RWPE2 (cell line): Measurements from ENCODE around the gene P3H3.
A peak's percentile ranks its signal among the peaks of the same experiment; 100 is the strongest.

Experiments
- ATAC-seq: fragments of 200-7000 bp; cut with Tn5 transposase; 3 replicates; pipeline ENCODE4 v1.9.1; 2021; ENCODE audit warnings: low read depth
- DNase-seq: peaks from one replicate; pipeline ENCODE4 v3.0.0-alpha.2; 2020; ENCODE audit warnings: low spot score
- H3K27ac ChIP-seq: fragments of 450-650 bp; 2 replicates; pipeline ENCODE4 v1.5.1; 2017; ENCODE audit warnings: mild to moderate bottlenecking; ENCODE audit not compliant: poor library complexity, severe bottlenecking
- H3K27me3 ChIP-seq: fragments of 250-450 bp; sonication (Bioruptor Pico); 2 replicates; pipeline ENCODE4 v1.5.1; 2021; ENCODE audit warnings: mild to moderate bottlenecking, moderate library complexity; ENCODE audit not compliant: insufficient read depth, poor library complexity, severe bottlenecking
- H3K36me3 ChIP-seq: fragments of 250-450 bp; sonication (Bioruptor Pico); 2 replicates; pipeline ENCODE4 v1.5.1; 2020; ENCODE audit warnings: low read depth, mild to moderate bottlenecking, moderate library complexity
- H3K4me1 ChIP-seq: fragments of 250-450 bp; sonication (Bioruptor Pico); 2 replicates; pipeline ENCODE4 v1.5.1; 2021; ENCODE audit warnings: mild to moderate bottlenecking, moderate library complexity; ENCODE audit not compliant: insufficient read depth, poor library complexity, severe bottlenecking
- H3K4me3 ChIP-seq: fragments of 250-450 bp; sonication (Bioruptor Pico); 2 replicates; pipeline ENCODE4 v1.5.1; 2021; ENCODE audit warnings: mild to moderate bottlenecking, moderate library complexity; ENCODE audit not compliant: severe bottlenecking
- H3K9me3 ChIP-seq: fragments of 250-450 bp; sonication (Bioruptor Pico); 2 replicates; pipeline ENCODE4 v1.5.1; 2021; ENCODE audit warnings: mild to moderate bottlenecking, moderate library complexity; ENCODE audit not compliant: severe bottlenecking
- TF ChIP-seq, protein P1 (sequence below): fragments of 450-650 bp; IDR thresholded peaks from one replicate; pipeline ENCODE4 v1.5.1; 2017; ENCODE audit warnings: mild to moderate bottlenecking, moderate library complexity; ENCODE audit not compliant: poor library complexity, severe bottlenecking

P3H3 gene

DNA sequence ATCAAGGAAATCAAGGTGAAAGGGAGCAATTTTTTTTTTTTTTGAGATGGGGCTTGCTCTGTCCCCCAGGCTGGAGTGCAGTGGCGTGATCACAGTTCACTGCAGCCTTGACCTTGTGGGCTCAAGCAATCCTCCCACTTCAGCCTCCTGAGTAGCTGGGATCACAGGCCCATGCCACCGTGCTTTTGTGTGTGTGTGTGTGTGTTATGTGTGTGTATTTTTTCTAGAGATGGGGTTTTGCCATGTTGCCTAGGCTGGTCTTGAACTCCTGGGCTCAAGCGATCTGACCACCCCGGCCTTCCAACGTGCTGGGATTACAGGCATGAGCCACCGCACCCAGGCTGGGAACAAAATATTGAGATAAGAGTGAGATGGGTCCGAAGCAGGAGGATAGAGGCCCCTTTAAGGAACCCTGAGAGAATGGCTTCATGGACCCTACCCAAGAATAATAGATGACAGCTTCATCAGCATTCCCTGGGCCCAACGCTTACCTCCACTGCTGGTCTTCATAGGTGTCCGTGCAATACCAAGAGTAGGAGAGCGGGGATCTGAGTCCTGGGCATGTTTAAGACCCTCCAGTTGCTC, 21.9 kb downstream of the P3H3 start:
- Histone ChIP-seq H3K27ac (peak overlapping the region; percentile 63), H3K9me3 (no peaks in the 10 kb centered on the region), H3K4me1 (no peaks in the 10 kb centered on the region), H3K27me3 (no peaks in the 10 kb centered on the region), H3K4me3 (peak overlapping the region; percentile 78), H3K36me3 (peaks cover 31% of the 10 kb centered on the region)
- TF ChIP-seq, protein P1, sequence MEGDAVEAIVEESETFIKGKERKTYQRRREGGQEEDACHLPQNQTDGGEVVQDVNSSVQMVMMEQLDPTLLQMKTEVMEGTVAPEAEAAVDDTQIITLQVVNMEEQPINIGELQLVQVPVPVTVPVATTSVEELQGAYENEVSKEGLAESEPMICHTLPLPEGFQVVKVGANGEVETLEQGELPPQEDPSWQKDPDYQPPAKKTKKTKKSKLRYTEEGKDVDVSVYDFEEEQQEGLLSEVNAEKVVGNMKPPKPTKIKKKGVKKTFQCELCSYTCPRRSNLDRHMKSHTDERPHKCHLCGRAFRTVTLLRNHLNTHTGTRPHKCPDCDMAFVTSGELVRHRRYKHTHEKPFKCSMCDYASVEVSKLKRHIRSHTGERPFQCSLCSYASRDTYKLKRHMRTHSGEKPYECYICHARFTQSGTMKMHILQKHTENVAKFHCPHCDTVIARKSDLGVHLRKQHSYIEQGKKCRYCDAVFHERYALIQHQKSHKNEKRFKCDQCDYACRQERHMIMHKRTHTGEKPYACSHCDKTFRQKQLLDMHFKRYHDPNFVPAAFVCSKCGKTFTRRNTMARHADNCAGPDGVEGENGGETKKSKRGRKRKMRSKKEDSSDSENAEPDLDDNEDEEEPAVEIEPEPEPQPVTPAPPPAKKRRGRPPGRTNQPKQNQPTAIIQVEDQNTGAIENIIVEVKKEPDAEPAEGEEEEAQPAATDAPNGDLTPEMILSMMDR: no peak
- DNase-seq (no peak), ATAC-seq (no peak)

DNA sequence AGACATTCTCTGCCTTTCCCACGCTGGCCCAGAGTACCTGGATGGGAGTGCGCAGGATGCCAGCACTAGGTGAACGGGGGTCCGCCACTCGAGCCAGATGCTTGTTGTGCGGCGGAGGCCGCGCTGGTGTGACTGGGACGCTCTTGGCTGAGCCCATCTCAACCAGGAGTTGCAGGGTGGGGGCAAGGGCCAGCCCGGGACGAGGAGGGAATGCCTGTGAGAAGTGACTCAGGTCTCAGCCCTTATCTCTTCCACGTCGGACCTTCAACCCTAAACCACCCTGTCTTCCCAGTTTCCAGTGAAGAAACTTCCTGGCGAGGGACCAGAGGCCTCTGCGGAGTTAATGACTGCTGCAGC, 22.6 kb downstream of the P3H3 start:
- no peaks in the 10 kb centered on the region for H3K4me1 ChIP-seq
- peak overlapping the region; percentile 63 for H3K27ac ChIP-seq
- TF ChIP-seq, protein P1: no peak
- H3K9me3 ChIP-seq: no peaks in the 10 kb centered on the region
- H3K27me3 ChIP-seq: no peaks in the 10 kb centered on the region
- H3K36me3 ChIP-seq: peaks cover 36% of the 10 kb centered on the region
- ATAC-seq: no peak
- H3K4me3 ChIP-seq: peak overlapping the region; percentile 78
- DNase-seq: no peak

DNA sequence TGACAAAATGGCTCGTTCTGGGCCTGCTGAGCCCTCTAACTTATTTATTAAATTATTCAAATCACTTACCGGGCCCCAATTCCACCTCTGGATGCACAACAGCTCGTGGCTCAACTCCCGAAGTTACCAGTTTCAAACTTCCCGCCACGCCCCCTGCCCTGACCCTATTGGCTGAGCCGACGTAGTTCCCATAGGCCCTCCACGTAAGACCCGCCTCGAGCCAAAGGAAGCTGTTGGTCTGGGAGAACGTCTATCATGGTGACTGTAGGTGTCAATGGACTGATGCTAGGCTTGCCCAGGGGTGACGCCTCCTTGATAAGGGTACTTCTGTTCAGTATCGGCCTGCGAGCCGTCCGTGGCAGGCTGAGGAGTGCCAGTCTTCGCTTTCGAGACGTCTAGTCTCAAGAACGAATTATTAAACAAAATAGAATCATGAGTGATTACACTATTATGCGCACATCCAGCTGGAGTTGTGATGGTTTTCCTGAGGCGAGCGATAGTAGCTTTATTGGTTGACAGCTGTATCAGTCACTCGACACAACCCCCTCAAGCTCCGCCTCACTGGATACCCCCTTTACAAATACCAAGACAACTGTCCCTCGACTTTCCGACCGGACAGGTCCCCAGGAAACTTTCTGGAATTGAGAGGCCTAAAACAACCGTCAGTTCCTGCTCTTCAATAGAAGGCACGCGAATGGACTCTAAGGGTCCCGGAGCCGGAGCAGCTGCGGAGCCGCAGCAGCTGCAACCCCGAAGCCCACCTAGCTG, 23.1 kb downstream of the P3H3 start, which contains the start of gene CDCA3:
TSS of gene CDCA3 (minus strand) at position 134 of the 768 bp plus-strand sequence. CDS start 334 bp downstream, outside the sequence.
- H3K9me3 ChIP-seq: no peaks in the 10 kb centered on the region
- H3K27me3 ChIP-seq: no peaks in the 10 kb centered on the region
- ATAC-seq: peak; percentile 74
- H3K4me1 ChIP-seq: no peaks in the 10 kb centered on the region
- TF ChIP-seq, protein P1: no peak
- DNase-seq: peak; percentile 98
- peaks cover 38% of the 10 kb centered on the region for H3K36me3 ChIP-seq
- peak within 1 kb of the TSS; percentile 63 for H3K27ac ChIP-seq
- peak within 1 kb of the TSS; percentile 78 for H3K4me3 ChIP-seq

DNA sequence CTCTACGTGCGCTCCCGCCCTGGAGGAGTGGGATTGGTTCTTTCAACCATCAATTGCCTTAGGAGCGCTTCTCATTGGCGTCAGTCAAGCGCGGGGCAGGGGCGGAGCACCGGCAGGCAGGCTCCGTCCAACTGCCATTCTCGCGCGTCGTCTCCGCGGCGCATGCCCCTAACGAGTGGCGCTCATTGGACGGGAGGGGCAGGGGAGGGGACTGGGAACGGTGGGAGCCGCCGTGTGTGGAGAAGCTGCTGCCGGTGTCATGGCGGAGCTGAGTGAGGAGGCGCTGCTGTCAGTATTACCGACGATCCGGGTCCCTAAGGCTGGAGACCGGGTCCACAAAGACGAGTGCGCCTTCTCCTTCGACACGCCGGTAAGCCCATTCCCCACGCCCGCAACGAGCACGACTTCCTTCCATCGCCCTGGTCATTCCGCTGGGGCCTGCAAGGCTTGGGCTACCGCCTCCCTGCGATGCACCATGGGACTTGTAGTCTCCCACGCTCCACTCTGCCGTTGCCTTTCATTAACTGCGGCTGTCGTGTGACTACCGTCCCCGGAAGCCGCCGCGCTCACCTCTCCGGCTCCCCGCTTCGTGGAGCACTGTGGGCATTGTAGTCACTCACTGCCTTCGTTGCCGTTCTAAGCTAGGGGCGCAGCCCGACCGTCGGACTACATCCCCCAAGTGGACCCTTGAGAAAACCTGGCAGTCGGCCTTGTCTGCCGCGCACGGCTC, 23.9 kb downstream of the P3H3 start, which contains the start of gene USP5:
TSS of gene USP5 (plus strand) at position 230 of the 730 bp plus-strand sequence. CDS start at position 260, 30 bp downstream.
- TF ChIP-seq, protein P1: no peak
- peak; percentile 84 for ATAC-seq
- H3K27me3 ChIP-seq: no peaks in the 10 kb centered on the region
- H3K4me1 ChIP-seq: no peaks in the 10 kb centered on the region
- peak within 1 kb of the TSS; percentile 63 for H3K27ac ChIP-seq
- no peaks in the 10 kb centered on the region for H3K9me3 ChIP-seq
- H3K36me3 ChIP-seq: peaks cover 39% of the 10 kb centered on the region
- peak; percentile 99 for DNase-seq
- H3K4me3 ChIP-seq: peak within 1 kb of the TSS; percentile 78
